Transverse colon (tissue), 4 donors: ENCODE measurements around the gene GNA12. TPM values are rescaled to one million over a fixed set of nuclear protein-coding genes. Genes with fewer than 3 reads are reported as not detected.
"Not testable (repeated sequence)": the region's sequence is repeated elsewhere in the genome, so short reads cannot be mapped to it uniquely, and the experiment has no call there.

ENCODE experiments used
- DNase-seq: peaks from one replicate; pipeline ENCODE4 v3.0.0-alpha.2; 2019
- H3K27ac ChIP-seq, 4 donors: fragments of 200-600 bp; sonication (generic); 2 replicates each; pipeline ENCODE4 v1.5.1; 2016 to 2018; ENCODE audit warnings: inconsistent platforms in 4 of 4
- H3K27me3 ChIP-seq: fragments of 200-600 bp; sonication (generic); 2 replicates; pipeline ENCODE4 v1.5.1; 2017; ENCODE audit warnings: inconsistent platforms
- H3K36me3 ChIP-seq, 4 donors: fragments of 200-600 bp; sonication (generic); 2 replicates each; pipeline ENCODE4 v1.5.1; 2017 to 2019; ENCODE audit warnings: inconsistent platforms in 4 of 4
- H3K4me1 ChIP-seq, 4 donors: fragments of 200-600 bp; sonication (generic); 2 replicates each; pipeline ENCODE4 v1.5.1; 2017 to 2020; ENCODE audit warnings: inconsistent platforms in 4 of 4
- H3K4me3 ChIP-seq, 4 donors: fragments of 200-600 bp; sonication (generic); 1 replicate in 1 of 4; 2 replicates in 3 of 4; pipeline versions ENCODE4 v1.5.1 to v1.6.1; 2017 to 2019; ENCODE audit warnings: inconsistent platforms in 4 of 4
- H3K9me3 ChIP-seq, 2 donors: fragments of 200-600 bp; sonication (generic); 2 replicates each; pipeline ENCODE4 v1.5.1; 2017 to 2019; ENCODE audit warnings: inconsistent platforms in 2 of 2
- CTCF ChIP-seq, 5 experiments: fragments of 200-600 bp in 3 of 5; fragments of 450-650 bp in 2 of 5; sonication (generic) in 3 of 5; IDR thresholded peaks; 1 replicate in 2 of 5; 2 replicates in 3 of 5; pipeline ENCODE4 v1.5.1; 2016 to 2017; ENCODE audit warnings: antibody characterized with exemption in 5 of 5, inconsistent platforms in 3 of 5, mild to moderate bottlenecking in 2 of 5, moderate library complexity in 1 of 5
- EP300 ChIP-seq: sonication (generic); formaldehyde crosslinking; IDR thresholded peaks from one replicate; pipeline ENCODE4 v1.6.1; 2017; ENCODE audit warnings: antibody characterized with exemption, low read depth
- POLR2A ChIP-seq: fragments of 450-650 bp; IDR thresholded peaks from one replicate; pipeline ENCODE4 v1.6.1; 2016; ENCODE audit warnings: antibody characterized with exemption, mild to moderate bottlenecking, moderate library complexity
- POLR2AphosphoS5 ChIP-seq, 3 donors: sonication (generic); formaldehyde crosslinking; IDR thresholded peaks; one replicate each; pipeline ENCODE4 v1.6.1; 2016; ENCODE audit warnings: antibody characterized with exemption in 3 of 3
- WGBS, 2 donors: methylation state at CpG; one replicate each; pipeline ENCODE4 v1.1.5; 2018; ENCODE audit warnings: low coverage in 1 of 2; 5-methylcytosine and 5-hydroxymethylcytosine counted together
- in situ Hi-C, 4 donors: fragments of 200-750 bp; cut with MboI; loops; one replicate each; pipeline versions ENCODE4 v1.15.0 to v1.15.1; 2017; ENCODE audit warnings: low sequenced_read_pairs in 3 of 4, low pct_ligation_motif_present in 1 of 4, low pct_unique_long_range_greater_than_20kb in 1 of 4
- intact Hi-C: fragments of 100-400 bp; cut with DNase I; formaldehyde crosslinking; loops from one replicate; pipeline ENCODE4 v1.15.1; 2023; ENCODE audit warnings: low total_unique reads
- total RNA-seq, 4 donors: library from RNA; depleted of rRNA; stranded (reverse); fragments of >200 nt; gene quantifications; one replicate each; pipeline ENCODE4 v1.1.0, GENCODE V29; 2016

The GNA12 gene
- total RNA-seq, 4 donors from 2014 or later: 18.9 to 39.6 (median 22.2) TPM

GRCh38 chr7:2858621-2859020 lies 14.5 kb upstream of the GNA12 start:
- Histone ChIP-seq H3K36me3 (no peaks in the 10 kb centered on the region), H3K9me3 (no peaks in the 10 kb centered on the region), H3K4me3 (no peak overlapping the region), H3K27me3 (no peaks in the 10 kb centered on the region), H3K4me1 (peaks cover under 1 to 8% (median 6%) of the 10 kb centered on the region in 4 donors), H3K27ac (no peak overlapping the region)
- intact Hi-C loops (no loop called here), in situ Hi-C loops (loop anchor here in 2 of 4 donors (25.0 kb wide), 1 partner anchor 1029 kb away; no protein-coding TSS in a partner anchor)
- WGBS, 2 donors: 86 to 89% methylated on average over 4 to 5 of the region's 5 CpGs
- no peak for DNase-seq
- no peak for TF ChIP-seq POLR2AphosphoS5 (IDR thresholded peaks at IDR 0.05)
- TF ChIP-seq CTCF (IDR thresholded peaks at IDR 0.05): no peak
- TF ChIP-seq EP300: no peak
- no peak for TF ChIP-seq POLR2A

- no peaks in the 10 kb centered on the region for H3K27me3 ChIP-seq
- TF ChIP-seq EP300: no peak
- no peak for TF ChIP-seq CTCF (IDR thresholded peaks at IDR 0.05)
- no peak for TF ChIP-seq POLR2A
- no peak for TF ChIP-seq POLR2AphosphoS5 (IDR thresholded peaks at IDR 0.05)
- DNase-seq: no peak
- no peaks in the 10 kb centered on the region for H3K4me1 ChIP-seq
- intact Hi-C loops: no loop called here
- no peaks in the 10 kb centered on the region for H3K36me3 ChIP-seq
- in situ Hi-C loops: loop anchor here in 2 of 4 donors (25.0 kb wide), 1 partner anchor 1031 kb away; no protein-coding TSS in a partner anchor
- no peak overlapping the region for H3K27ac ChIP-seq
- no peaks in the 10 kb centered on the region for H3K9me3 ChIP-seq
- H3K4me3 ChIP-seq: no peak overlapping the region
- WGBS, 2 donors: 78 to 100% methylated on average over 1 to 5 of the region's 5 CpGs
These were observed 12.5 kb upstream of the GNA12 start for GRCh38 chr7:2856388-2857169.

GRCh38 chr7:2855386-2855785 lies 11.3 kb upstream of the GNA12 start:
- no peaks in the 10 kb centered on the region for H3K36me3 ChIP-seq
- no peaks in the 10 kb centered on the region for H3K27me3 ChIP-seq
- no peak for DNase-seq
- 78 to 87% methylated on average over 4 to 6 of the region's 6 CpGs for WGBS, 2 donors
- TF ChIP-seq POLR2A (no peak), EP300 (no peak), POLR2AphosphoS5 (IDR thresholded peaks at IDR 0.05) (no peak), CTCF (IDR thresholded peaks at IDR 0.05) (no peak)
- in situ Hi-C loops: loop anchor here in 2 of 4 donors (25.0 kb wide), 1 partner anchor 1032 kb away; no protein-coding TSS in a partner anchor
- intact Hi-C loops: no loop called here
- no peaks in the 10 kb centered on the region for H3K4me1 ChIP-seq
- no peaks in the 10 kb centered on the region for H3K9me3 ChIP-seq
- H3K27ac ChIP-seq: no peak overlapping the region
- no peak overlapping the region for H3K4me3 ChIP-seq

- H3K4me1 ChIP-seq, H3K9me3 ChIP-seq, H3K4me3 ChIP-seq, intact Hi-C loops, H3K36me3 ChIP-seq, H3K27me3 ChIP-seq, DNase-seq, H3K27ac ChIP-seq: not testable (repeated sequence)
- 73 to 100% methylated on average over 2 to 4 of the region's 4 CpGs for WGBS, 2 donors
- in situ Hi-C loops: loop anchor here in 2 of 4 donors (25.0 kb wide), 1 partner anchor 1034 kb away; no protein-coding TSS in a partner anchor
These were observed 9.4 kb upstream of the GNA12 start for GRCh38 chr7:2853552-2853951.
